H9 (cell line): Measurements from ENCODE around the gene ARHGEF7. TPM values are rescaled to one million over a fixed set of nuclear protein-coding genes. Genes with fewer than 3 reads are reported as not detected.

Experiments used
- DNase-seq: peaks from one replicate; pipeline ENCODE4 v3.0.0-alpha.2; 2017
- H2AFZ ChIP-seq: one replicate; pipeline ENCODE4 v1.6.1; 2013; ENCODE audit warnings: mild to moderate bottlenecking, low read length, control low read depth, moderate library complexity
- H2AK5ac ChIP-seq: 2 replicates; pipeline ENCODE4 v1.6.1; 2013; ENCODE audit warnings: low read length, control low read depth, mixed read lengths; ENCODE audit not compliant: insufficient read length
- H2BK120ac ChIP-seq: one replicate; pipeline ENCODE4 v1.6.1; 2013; ENCODE audit warnings: low read depth, mild to moderate bottlenecking, low read length, control low read depth, inconsistent platforms; ENCODE audit not compliant: poor library complexity, severe bottlenecking
- H2BK12ac ChIP-seq: 2 replicates; pipeline ENCODE4 v1.6.1; 2013; ENCODE audit warnings: low read length, control low read depth, mixed read lengths, low read depth; ENCODE audit not compliant: insufficient read length
- H2BK15ac ChIP-seq: 2 replicates; pipeline ENCODE4 v1.6.1; 2013; ENCODE audit warnings: low read depth, low read length, control low read depth
- H2BK20ac ChIP-seq: one replicate; pipeline ENCODE4 v1.6.1; 2013; ENCODE audit warnings: low read depth, mild to moderate bottlenecking, low read length, control low read depth, inconsistent platforms; ENCODE audit not compliant: poor library complexity, severe bottlenecking
- H2BK5ac ChIP-seq: 2 replicates; pipeline ENCODE4 v1.6.1; 2013; ENCODE audit warnings: low read length, control low read depth, mixed read lengths; ENCODE audit not compliant: insufficient read length
- H3K14ac ChIP-seq: 2 replicates; pipeline ENCODE4 v1.6.1; 2013; ENCODE audit warnings: low read length, control low read depth; ENCODE audit not compliant: insufficient read depth
- H3K18ac ChIP-seq: 2 replicates; pipeline ENCODE4 v1.6.1; 2013; ENCODE audit warnings: low read depth, mild to moderate bottlenecking, mixed read lengths, low read length, control low read depth; ENCODE audit not compliant: insufficient read length
- H3K23ac ChIP-seq: 2 replicates; pipeline ENCODE4 v1.6.1; 2013; ENCODE audit warnings: low read length, control low read depth, mixed read lengths, low read depth; ENCODE audit not compliant: insufficient read length
- H3K23me2 ChIP-seq: 2 replicates; pipeline ENCODE4 v1.6.1; 2013; ENCODE audit warnings: low read depth, mild to moderate bottlenecking, mixed read lengths, low read length, control low read depth; ENCODE audit not compliant: insufficient read length, poor library complexity, severe bottlenecking
- H3K27ac ChIP-seq: 2 replicates; pipeline ENCODE4 v1.5.1; 2013; ENCODE audit warnings: low read length, control low read depth, mixed read lengths, low read depth; ENCODE audit not compliant: insufficient read length
- H3K27me3 ChIP-seq: 2 replicates; pipeline ENCODE4 v1.6.1; 2013; ENCODE audit warnings: low read length, control low read depth, inconsistent platforms; ENCODE audit not compliant: insufficient read depth
- H3K4ac ChIP-seq: 2 replicates; pipeline ENCODE4 v1.6.1; 2013; ENCODE audit warnings: low read depth, mild to moderate bottlenecking, control low read depth, inconsistent platforms, low read length, moderate library complexity
- H3K4me1 ChIP-seq: 2 replicates; pipeline ENCODE4 v1.6.1; 2013; ENCODE audit warnings: low read length, control low read depth, inconsistent platforms; ENCODE audit not compliant: insufficient read depth
- H3K4me2 ChIP-seq: 2 replicates; pipeline ENCODE4 v1.6.1; 2013; ENCODE audit warnings: low read length, control low read depth, mixed read lengths; ENCODE audit not compliant: insufficient read length, insufficient read depth
- H3K56ac ChIP-seq: 2 replicates; pipeline ENCODE4 v1.6.1; 2013; ENCODE audit warnings: low read depth, mild to moderate bottlenecking, mixed read lengths, low read length, control low read depth; ENCODE audit not compliant: insufficient read length
- H3K79me1 ChIP-seq: 2 replicates; pipeline ENCODE4 v1.6.1; 2013; ENCODE audit warnings: low read depth, mild to moderate bottlenecking, moderate library complexity, low read length, control low read depth, inconsistent platforms; ENCODE audit not compliant: insufficient read depth, poor library complexity, severe bottlenecking
- H3K79me2 ChIP-seq: 2 replicates; pipeline ENCODE4 v1.6.1; 2013; ENCODE audit warnings: low read length, control low read depth, inconsistent platforms; ENCODE audit not compliant: insufficient read depth
- H3K9ac ChIP-seq: 2 replicates; pipeline ENCODE4 v1.6.1; 2013; ENCODE audit warnings: low read length, control low read depth, mixed read lengths; ENCODE audit not compliant: insufficient read length; ENCODE audit errors: extremely low read depth
- H3K9me3 ChIP-seq: one replicate; pipeline ENCODE4 v1.6.1; 2013; ENCODE audit warnings: low read depth, low read length, inconsistent platforms; ENCODE audit not compliant: control insufficient read depth
- H3T11ph ChIP-seq: one replicate; pipeline ENCODE4 v1.6.1; 2013; ENCODE audit warnings: mild to moderate bottlenecking, low read length, control low read depth, inconsistent platforms
- H4K20me1 ChIP-seq: one replicate; pipeline ENCODE4 v1.6.1; 2013; ENCODE audit not compliant: control insufficient read depth, insufficient read length, insufficient read depth
- H4K5ac ChIP-seq: 2 replicates; pipeline ENCODE4 v1.6.1; 2013; ENCODE audit warnings: low read depth, mild to moderate bottlenecking, mixed read lengths, low read length, control low read depth; ENCODE audit not compliant: insufficient read length
- H4K8ac ChIP-seq: replicated peaks from 2 replicates; pipeline ENCODE4 v1.6.1; 2013; ENCODE audit warnings: low read length, control low read depth, mixed read lengths, low read depth; ENCODE audit not compliant: insufficient read length
- H4K91ac ChIP-seq: 2 replicates; pipeline ENCODE4 v1.6.1; 2013; ENCODE audit warnings: low read depth, mild to moderate bottlenecking, moderate library complexity, mixed read lengths, low read length, control low read depth; ENCODE audit not compliant: insufficient read length
- H3K27ac Mint-ChIP-seq, 3 experiments: 2 replicates in 2 of 3; 3 replicates in 1 of 3; pipeline ENCODE4 v1.8.0; 2020 to 2021; ENCODE audit warnings: mixed read lengths in 3 of 3, mild to moderate bottlenecking in 1 of 3, moderate library complexity in 1 of 3
- H3K27me3 Mint-ChIP-seq: 2 replicates; pipeline ENCODE4 v1.8.0; 2021; ENCODE audit warnings: low read depth, mild to moderate bottlenecking, moderate library complexity, mixed read lengths
- H3K36me3 Mint-ChIP-seq, 3 experiments: 2 replicates in 2 of 3; 3 replicates in 1 of 3; pipeline ENCODE4 v1.8.0; 2020 to 2021; ENCODE audit warnings: low read depth in 3 of 3, mixed read lengths in 3 of 3; ENCODE audit not compliant: insufficient read depth in 1 of 3
- H3K4me1 Mint-ChIP-seq, 2 experiments: 2 replicates each; pipeline ENCODE4 v1.8.0; 2020; ENCODE audit warnings: mixed read lengths in 2 of 2
- H3K4me3 Mint-ChIP-seq, 2 experiments: 2 replicates in 1 of 2; 3 replicates in 1 of 2; pipeline ENCODE4 v1.8.0; 2020 to 2021; ENCODE audit warnings: mild to moderate bottlenecking in 2 of 2, mixed read lengths in 2 of 2, moderate library complexity in 1 of 2
- H3K9me3 Mint-ChIP-seq, 2 experiments: 2 replicates in 1 of 2; 3 replicates in 1 of 2; pipeline ENCODE4 v1.8.0; 2020; ENCODE audit warnings: mild to moderate bottlenecking in 2 of 2, mixed read lengths in 2 of 2, moderate library complexity in 1 of 2
- WGBS: extraction: QIAGEN DNeasy Blood & Tissue Kit; methylation state at CpG from one replicate; pipeline ENCODE4 v1.1.7; 2013; ENCODE audit warnings: missing lambda C conversion rate, low lambda C conversion rate, mixed read lengths; ENCODE audit not compliant: insufficient read length; ENCODE audit errors: extremely low coverage; 5-methylcytosine and 5-hydroxymethylcytosine counted together
- total RNA-seq: library from RNA; stranded (reverse); gene quantifications from 2 replicates; pipeline ENCODE4 v1.2.1, GENCODE V29; 2021
- TF ChIP-seq, protein P1 (sequence below): fragments of 200-600 bp; sonication (generic); conservative IDR thresholded peaks from 3 replicates; pipeline ENCODE4 v1.8.0; 2021; ENCODE audit warnings: antibody characterized with exemption, mild to moderate bottlenecking

The ARHGEF7 gene
- total RNA-seq, 1 experiment from 2014 or later, result 51.9 TPM

DNA sequence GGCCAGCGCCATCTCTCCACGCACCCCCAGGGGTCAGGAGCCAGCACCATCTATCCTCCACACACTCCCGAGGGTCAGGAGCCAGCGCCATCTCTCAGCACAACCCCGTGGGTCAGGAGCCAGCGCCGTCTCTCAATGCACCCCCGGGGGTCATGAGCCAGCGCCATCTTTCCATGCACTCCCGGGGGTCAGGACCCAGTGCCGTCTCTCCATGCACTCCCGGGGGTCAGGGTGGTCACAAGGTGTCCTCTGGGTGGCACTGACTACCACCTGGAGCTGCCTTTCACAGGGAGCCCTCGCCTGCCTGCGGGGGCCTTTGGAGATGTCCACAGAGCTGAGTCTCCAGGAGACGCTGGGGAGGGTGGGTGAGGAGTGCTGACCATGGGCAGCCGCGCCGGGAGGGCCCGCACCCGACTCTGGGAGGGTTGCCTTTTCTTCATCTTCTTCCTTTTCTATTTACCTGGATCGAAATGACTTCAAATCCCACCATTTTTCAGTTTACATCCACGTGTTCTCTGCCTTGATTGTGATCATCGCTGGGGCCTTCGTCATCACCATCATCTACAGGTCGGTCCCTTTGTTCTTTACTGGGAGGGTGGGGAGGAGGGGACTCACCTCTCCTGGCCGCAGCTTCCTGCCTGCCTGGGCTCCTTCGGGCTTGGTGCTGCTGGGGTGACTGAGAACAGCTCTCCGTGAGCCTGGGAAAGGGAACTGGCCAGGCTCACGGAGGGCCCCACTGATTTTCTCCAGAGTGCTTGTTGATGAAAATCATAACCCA lies 224.4 kb downstream of the ARHGEF7 start:
- peak; percentile 23 for DNase-seq

More for the DNA sequence above, 224.4 kb downstream of the ARHGEF7 start:
- Histone ChIP-seq H3K4ac (no peak overlapping the region), H3K4me2 (no peak overlapping the region), H3K27ac (no peak overlapping the region), H3K9ac (no peak overlapping the region), H3K4me1 (no peaks in the 10 kb centered on the region), H2BK12ac (no peak overlapping the region), H3K23me2 (no peaks in the 10 kb centered on the region), H3T11ph (no peak overlapping the region), H3K56ac (no peak overlapping the region), H2BK15ac (no peak overlapping the region), H2BK5ac (no peak overlapping the region), H4K8ac (no peak overlapping the region), H3K27me3 (no peaks in the 10 kb centered on the region), H3K9me3 (no peaks in the 10 kb centered on the region), H3K79me2 (no peaks in the 10 kb centered on the region), H3K23ac (no peak overlapping the region), H2BK120ac (no peak overlapping the region), H2AK5ac (no peak overlapping the region), H4K91ac (no peak overlapping the region), H4K5ac (no peak overlapping the region), H3K14ac (no peak overlapping the region), H2BK20ac (no peak overlapping the region), H3K79me1 (no peaks in the 10 kb centered on the region), H4K20me1 (no peaks in the 10 kb centered on the region), H2AFZ (no peak overlapping the region), H3K18ac (no peak overlapping the region)
- TF ChIP-seq, protein P1, sequence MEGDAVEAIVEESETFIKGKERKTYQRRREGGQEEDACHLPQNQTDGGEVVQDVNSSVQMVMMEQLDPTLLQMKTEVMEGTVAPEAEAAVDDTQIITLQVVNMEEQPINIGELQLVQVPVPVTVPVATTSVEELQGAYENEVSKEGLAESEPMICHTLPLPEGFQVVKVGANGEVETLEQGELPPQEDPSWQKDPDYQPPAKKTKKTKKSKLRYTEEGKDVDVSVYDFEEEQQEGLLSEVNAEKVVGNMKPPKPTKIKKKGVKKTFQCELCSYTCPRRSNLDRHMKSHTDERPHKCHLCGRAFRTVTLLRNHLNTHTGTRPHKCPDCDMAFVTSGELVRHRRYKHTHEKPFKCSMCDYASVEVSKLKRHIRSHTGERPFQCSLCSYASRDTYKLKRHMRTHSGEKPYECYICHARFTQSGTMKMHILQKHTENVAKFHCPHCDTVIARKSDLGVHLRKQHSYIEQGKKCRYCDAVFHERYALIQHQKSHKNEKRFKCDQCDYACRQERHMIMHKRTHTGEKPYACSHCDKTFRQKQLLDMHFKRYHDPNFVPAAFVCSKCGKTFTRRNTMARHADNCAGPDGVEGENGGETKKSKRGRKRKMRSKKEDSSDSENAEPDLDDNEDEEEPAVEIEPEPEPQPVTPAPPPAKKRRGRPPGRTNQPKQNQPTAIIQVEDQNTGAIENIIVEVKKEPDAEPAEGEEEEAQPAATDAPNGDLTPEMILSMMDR, result no peak
- no CpG with 5 or more reads among the region's 29 CpGs for WGBS
- no peaks in the 10 kb centered on the region for H3K9me3 Mint-ChIP-seq
- no peaks in the 10 kb centered on the region for H3K27me3 Mint-ChIP-seq
- no peak overlapping the region for H3K4me3 Mint-ChIP-seq
- no peak overlapping the region for H3K27ac Mint-ChIP-seq
- H3K36me3 Mint-ChIP-seq, result no peaks in the 10 kb centered on the region; a peak in 1 of 7 replicates
- peaks cover 0 to 3% of the 10 kb centered on the region in 2 experiments; a peak in 2 of 4 replicates for H3K4me1 Mint-ChIP-seq
